Central memory CD8-positive, alpha-beta T cell (primary cell): ENCODE data around the gene DBF4B.
"Not testable (repeated sequence)": the region's sequence is repeated elsewhere in the genome, so short reads cannot be mapped to it uniquely, and the experiment has no call there.

Source experiments
- ATAC-seq: fragments of 150-1000 bp; cut with Tn5 transposase; replicated peaks from 2 replicates; pipeline ENCODE4 v1.10.0; 2022; ENCODE audit warnings: mild to moderate bottlenecking, moderate FRiP score, moderate number of reproducible peaks; ENCODE audit not compliant: poor library complexity, severe bottlenecking; ENCODE audit errors: extremely low read depth
- DNase-seq, 2 donors: peaks; one replicate each; pipeline ENCODE4 v3.0.0; 2021; ENCODE audit warnings: low spot score in 2 of 2
- H3K27ac Mint-ChIP-seq: one replicate; pipeline ENCODE4 v1.8.0; 2022; ENCODE audit warnings: low read depth, mild to moderate bottlenecking, moderate library complexity, mixed read lengths
- H3K27me3 Mint-ChIP-seq: one replicate; pipeline ENCODE4 v1.8.0; 2022; ENCODE audit warnings: mixed read lengths
- H3K36me3 Mint-ChIP-seq: one replicate; pipeline ENCODE4 v1.8.0; 2022; ENCODE audit warnings: mild to moderate bottlenecking, moderate library complexity, mixed read lengths; ENCODE audit not compliant: insufficient read depth
- H3K4me1 Mint-ChIP-seq: one replicate; pipeline ENCODE4 v1.8.0; 2022; ENCODE audit warnings: mixed read lengths
- H3K4me3 Mint-ChIP-seq: one replicate; pipeline ENCODE4 v1.8.0; 2022; ENCODE audit warnings: mild to moderate bottlenecking, moderate library complexity, mixed read lengths
- H3K9me3 Mint-ChIP-seq: one replicate; pipeline ENCODE4 v1.8.0; 2022; ENCODE audit warnings: mixed read lengths

Gene DBF4B

GRCh38 chr17:44708401-44709263 is at the start of gene DBF4B:
Gene DBF4B (plus strand): TSS chr17:44708665. CDS start chr17:44708821, 156 bp downstream.
- H3K4me1 Mint-ChIP-seq = no peaks in the 10 kb centered on the region
- H3K4me3 Mint-ChIP-seq = no peak within 1 kb of the TSS
- DNase-seq = peak; percentile 58 to 80
- ATAC-seq = no peak
- H3K9me3 Mint-ChIP-seq = no peaks in the 10 kb centered on the region
- no peaks in the 10 kb centered on the region for H3K27me3 Mint-ChIP-seq
- H3K27ac Mint-ChIP-seq = no peak within 1 kb of the TSS
- no peaks in the 10 kb centered on the region for H3K36me3 Mint-ChIP-seq

- no peak for ATAC-seq
- H3K27me3 Mint-ChIP-seq = peaks cover 26% of the 10 kb centered on the region
- H3K4me3 Mint-ChIP-seq = no peak overlapping the region
These were observed 46.6 kb upstream of the DBF4B start for GRCh38 chr17:44661835-44662234.

GRCh38 chr17:44663095-44663494 is 45.4 kb upstream of the DBF4B start:
- H3K4me1 Mint-ChIP-seq = no peaks in the 10 kb centered on the region
- H3K36me3 Mint-ChIP-seq = no peaks in the 10 kb centered on the region
- peaks cover 26% of the 10 kb centered on the region for H3K27me3 Mint-ChIP-seq
- no peak for DNase-seq
- no peak overlapping the region for H3K27ac Mint-ChIP-seq
- no peak for ATAC-seq
- no peak overlapping the region for H3K4me3 Mint-ChIP-seq
- H3K9me3 Mint-ChIP-seq = no peaks in the 10 kb centered on the region

More at GRCh38 chr17:44661835-44662234, 46.6 kb upstream of the DBF4B start:
- H3K4me1 Mint-ChIP-seq = peaks cover 4% of the 10 kb centered on the region
- no peaks in the 10 kb centered on the region for H3K9me3 Mint-ChIP-seq
- no peaks in the 10 kb centered on the region for H3K36me3 Mint-ChIP-seq
- H3K27ac Mint-ChIP-seq = no peak overlapping the region
- DNase-seq = no peak

GRCh38 chr17:44664867-44665266 is 43.6 kb upstream of the DBF4B start:
- DNase-seq = no peak
- no peak for ATAC-seq
- no peaks in the 10 kb centered on the region for H3K9me3 Mint-ChIP-seq
- no peaks in the 10 kb centered on the region for H3K4me1 Mint-ChIP-seq
- no peak overlapping the region for H3K4me3 Mint-ChIP-seq
- H3K27me3 Mint-ChIP-seq = peaks cover 26% of the 10 kb centered on the region
- no peaks in the 10 kb centered on the region for H3K36me3 Mint-ChIP-seq
- no peak overlapping the region for H3K27ac Mint-ChIP-seq

GRCh38 chr17:44666006-44666405 is 42.5 kb upstream of the DBF4B start:
- Mint-ChIP-seq H3K4me3 (no peak overlapping the region), H3K4me1 (no peaks in the 10 kb centered on the region), H3K27me3 (peaks cover 26% of the 10 kb centered on the region), H3K9me3 (no peaks in the 10 kb centered on the region), H3K36me3 (no peaks in the 10 kb centered on the region), H3K27ac (no peak overlapping the region)
- DNase-seq (no peak), ATAC-seq (no peak)

- H3K27me3 Mint-ChIP-seq = peaks cover under 1% of the 10 kb centered on the region
- H3K4me3 Mint-ChIP-seq = no peak overlapping the region
- no peak overlapping the region for H3K27ac Mint-ChIP-seq
- peaks cover 2% of the 10 kb centered on the region for H3K36me3 Mint-ChIP-seq
- no peak for DNase-seq
- H3K4me1 Mint-ChIP-seq = no peaks in the 10 kb centered on the region
- no peak for ATAC-seq
- no peaks in the 10 kb centered on the region for H3K9me3 Mint-ChIP-seq
These were observed 35.9 kb upstream of the DBF4B start for GRCh38 chr17:44672479-44673093.

GRCh38 chr17:44673893-44674292 is 34.6 kb upstream of the DBF4B start:
- DNase-seq = no peak
- no peaks in the 10 kb centered on the region for H3K4me1 Mint-ChIP-seq
- peaks cover 9% of the 10 kb centered on the region for H3K36me3 Mint-ChIP-seq
- no peak overlapping the region for H3K4me3 Mint-ChIP-seq
- no peak overlapping the region for H3K27ac Mint-ChIP-seq
- ATAC-seq = no peak
- H3K27me3 Mint-ChIP-seq = no peaks in the 10 kb centered on the region
- H3K9me3 Mint-ChIP-seq = no peaks in the 10 kb centered on the region

- H3K27ac Mint-ChIP-seq = no peak overlapping the region
- DNase-seq = no peak
These were observed 31.3 kb upstream of the DBF4B start for GRCh38 chr17:44677136-44677535.

GRCh38 chr17:44683303-44683702 is 25.2 kb upstream of the DBF4B start:
- H3K9me3 Mint-ChIP-seq, DNase-seq, H3K4me1 Mint-ChIP-seq, H3K4me3 Mint-ChIP-seq, H3K27ac Mint-ChIP-seq, ATAC-seq, H3K27me3 Mint-ChIP-seq: not testable (repeated sequence)
- peaks cover 38% of the 10 kb centered on the region for H3K36me3 Mint-ChIP-seq

More at GRCh38 chr17:44677136-44677535, 31.3 kb upstream of the DBF4B start:
- Mint-ChIP-seq H3K4me1 (no peaks in the 10 kb centered on the region), H3K27me3 (no peaks in the 10 kb centered on the region), H3K36me3 (peaks cover 23% of the 10 kb centered on the region), H3K4me3 (no peak overlapping the region), H3K9me3 (no peaks in the 10 kb centered on the region)
- no peak for ATAC-seq

GRCh38 chr17:44687756-44688155 is 20.7 kb upstream of the DBF4B start:
- no peak for ATAC-seq

GRCh38 chr17:44688200-44688599 is 20.3 kb upstream of the DBF4B start:
- ATAC-seq = no peak
- Mint-ChIP-seq H3K36me3 (peaks cover 18% of the 10 kb centered on the region), H3K9me3 (no peaks in the 10 kb centered on the region), H3K27me3 (no peaks in the 10 kb centered on the region), H3K4me3 (peak overlapping the region; percentile 99), H3K27ac (no peak overlapping the region), H3K4me1 (peaks cover 24% of the 10 kb centered on the region)
- DNase-seq = no peak

More at GRCh38 chr17:44687756-44688155, 20.7 kb upstream of the DBF4B start:
- DNase-seq = no peak
- Mint-ChIP-seq H3K4me1 (peaks cover 24% of the 10 kb centered on the region), H3K9me3 (no peaks in the 10 kb centered on the region), H3K4me3 (no peak overlapping the region), H3K27me3 (no peaks in the 10 kb centered on the region), H3K36me3 (peaks cover 22% of the 10 kb centered on the region), H3K27ac (no peak overlapping the region)

GRCh38 chr17:44688675-44689476 is 19.6 kb upstream of the DBF4B start:
- H3K9me3 Mint-ChIP-seq = no peaks in the 10 kb centered on the region
- H3K4me1 Mint-ChIP-seq = peaks cover 24% of the 10 kb centered on the region
- peak; percentile 7 for ATAC-seq

More at GRCh38 chr17:44688675-44689476, 19.6 kb upstream of the DBF4B start:
- H3K27me3 Mint-ChIP-seq = no peaks in the 10 kb centered on the region
- no peak for DNase-seq
- peaks cover 13% of the 10 kb centered on the region for H3K36me3 Mint-ChIP-seq
- H3K27ac Mint-ChIP-seq = peak overlapping the region; percentile 96
- H3K4me3 Mint-ChIP-seq = peak overlapping the region; percentile 99
